Brain microvascular endothelial cell (primary cell): ENCODE data around the gene SEPHS1.

Experiments
- DNase-seq: peaks from one replicate; pipeline ENCODE4 v3.0.0-alpha.2; 2020
- H3K27ac ChIP-seq: fragments of 250-450 bp; sonication (Bioruptor Pico); 2 replicates; pipeline ENCODE4 v1.5.1; 2020; ENCODE audit warnings: mild to moderate bottlenecking, moderate library complexity
- H3K27me3 ChIP-seq: fragments of 250-450 bp; sonication (Bioruptor Pico); replicated peaks from 2 replicates; pipeline ENCODE4 v1.5.1; 2020; ENCODE audit warnings: mild to moderate bottlenecking
- H3K36me3 ChIP-seq: fragments of 250-450 bp; sonication (Bioruptor Pico); replicated peaks from 2 replicates; pipeline ENCODE4 v1.5.1; 2020; ENCODE audit warnings: mild to moderate bottlenecking
- H3K4me3 ChIP-seq: 2 replicates; pipeline ENCODE4 v1.5.1; 2011; ENCODE audit warnings: low read depth, mild to moderate bottlenecking, control low read depth, low read length, moderate library complexity
- CTCF ChIP-seq: IDR thresholded peaks from 2 replicates; pipeline ENCODE4 v1.5.1; 2011; ENCODE audit warnings: low read depth, mild to moderate bottlenecking, moderate library complexity, low read length, control low read depth, inconsistent platforms; ENCODE audit errors: missing control alignments
- in situ Hi-C: cut with HindIII; loops from 2 replicates; pipeline ENCODE4 v1.10.0; 2017; ENCODE audit warnings: low sequenced_read_pairs, low pct_ligation_motif_present

SEPHS1 gene

GRCh38 chr10:13347500-13348156 is 465 bp downstream of the SEPHS1 start:
- TF ChIP-seq CTCF = no peak
- peak overlapping the region; percentile 90 for H3K27ac ChIP-seq
- peak; percentile 24 for DNase-seq
- peak overlapping the region; percentile 62 for H3K4me3 ChIP-seq
- H3K27me3 ChIP-seq = peaks cover 20% of the 10 kb centered on the region
- in situ Hi-C loops = no loop called here
- no peaks in the 10 kb centered on the region for H3K36me3 ChIP-seq

GRCh38 chr10:13347043-13347499 is 1.0 kb downstream of the SEPHS1 start:
- Histone ChIP-seq H3K36me3 (no peaks in the 10 kb centered on the region), H3K4me3 (peak overlapping the region; percentile 62), H3K27me3 (peaks cover 16% of the 10 kb centered on the region), H3K27ac (peak overlapping the region; percentile 90)
- no peak for TF ChIP-seq CTCF
- DNase-seq = no peak
- in situ Hi-C loops = no loop called here

GRCh38 chr10:13346283-13347042 is 1.6 kb downstream of the SEPHS1 start:
- Histone ChIP-seq H3K27me3 (peaks cover 10% of the 10 kb centered on the region), H3K36me3 (no peaks in the 10 kb centered on the region), H3K27ac (peak overlapping the region; percentile 90), H3K4me3 (peak overlapping the region; percentile 62)
- TF ChIP-seq CTCF = no peak
- peak; percentile 43 for DNase-seq
- in situ Hi-C loops = no loop called here

- no peak overlapping the region for H3K4me3 ChIP-seq
- TF ChIP-seq CTCF = no peak
- no peak overlapping the region for H3K27ac ChIP-seq
These were observed 7.3 kb downstream of the SEPHS1 start for GRCh38 chr10:13340626-13341376.

GRCh38 chr10:13340068-13340467 is 8.0 kb downstream of the SEPHS1 start:
- Histone ChIP-seq H3K4me3 (no peak overlapping the region), H3K36me3 (peaks cover 6% of the 10 kb centered on the region), H3K27me3 (no peaks in the 10 kb centered on the region), H3K27ac (no peak overlapping the region)
- in situ Hi-C loops = no loop called here
- DNase-seq = no peak
- no peak for TF ChIP-seq CTCF

More at GRCh38 chr10:13340626-13341376, 7.3 kb downstream of the SEPHS1 start:
- in situ Hi-C loops = no loop called here
- Histone ChIP-seq H3K36me3 (peaks cover 6% of the 10 kb centered on the region), H3K27me3 (no peaks in the 10 kb centered on the region)
- no peak for DNase-seq
